GM12892 (cell line): ENCODE measurements around the gene TPPP2.
"Not testable (repeated sequence)": the region's sequence is repeated elsewhere in the genome, so short reads cannot be mapped to it uniquely, and the experiment has no call there.

Source experiments
- POLR2AphosphoS5 ChIP-seq: IDR thresholded peaks from 2 replicates; pipeline ENCODE4 v1.6.1; 2011; ENCODE audit warnings: low read depth, low read length, control low read depth
- TAF1 ChIP-seq: IDR thresholded peaks from 2 replicates; pipeline ENCODE4 v1.6.1; 2011; ENCODE audit warnings: low read depth, mild to moderate bottlenecking, control low read depth, low read length, borderline replicate concordance

GRCh38 chr14:20985650-20986049 is 44.4 kb upstream of the TPPP2 start:
- TF ChIP-seq TAF1, POLR2AphosphoS5: not testable (repeated sequence)
